Lung microvascular endothelial cell (primary cell): ENCODE data around the gene PERM1. TPM values are rescaled to one million over a fixed set of nuclear protein-coding genes. Genes with fewer than 3 reads are reported as not detected.
"Not testable (repeated sequence)": the region's sequence is repeated elsewhere in the genome, so short reads cannot be mapped to it uniquely, and the experiment has no call there.

ENCODE experiments used
- DNase-seq, 2 donors: peaks; one replicate each; pipeline versions ENCODE4 v3.0.0 to v3.0.0-alpha.2; 2010; ENCODE audit warnings: low read depth in 2 of 2
- total RNA-seq: library from RNA; depleted of rRNA; stranded (reverse); fragments of >200 nt; gene quantifications from 2 replicates; pipeline ENCODE4 v1.2.1, GENCODE V29; 2014

PERM1 gene
- total RNA-seq, 1 donor from 2014 or later: not detected

GRCh38 chr1:979744-980072 is 2.2 kb downstream of the PERM1 start:
- DNase-seq: no peak

GRCh38 chr1:978835-979743 is 2.8 kb downstream of the PERM1 start:
- no peak for DNase-seq

DNA sequence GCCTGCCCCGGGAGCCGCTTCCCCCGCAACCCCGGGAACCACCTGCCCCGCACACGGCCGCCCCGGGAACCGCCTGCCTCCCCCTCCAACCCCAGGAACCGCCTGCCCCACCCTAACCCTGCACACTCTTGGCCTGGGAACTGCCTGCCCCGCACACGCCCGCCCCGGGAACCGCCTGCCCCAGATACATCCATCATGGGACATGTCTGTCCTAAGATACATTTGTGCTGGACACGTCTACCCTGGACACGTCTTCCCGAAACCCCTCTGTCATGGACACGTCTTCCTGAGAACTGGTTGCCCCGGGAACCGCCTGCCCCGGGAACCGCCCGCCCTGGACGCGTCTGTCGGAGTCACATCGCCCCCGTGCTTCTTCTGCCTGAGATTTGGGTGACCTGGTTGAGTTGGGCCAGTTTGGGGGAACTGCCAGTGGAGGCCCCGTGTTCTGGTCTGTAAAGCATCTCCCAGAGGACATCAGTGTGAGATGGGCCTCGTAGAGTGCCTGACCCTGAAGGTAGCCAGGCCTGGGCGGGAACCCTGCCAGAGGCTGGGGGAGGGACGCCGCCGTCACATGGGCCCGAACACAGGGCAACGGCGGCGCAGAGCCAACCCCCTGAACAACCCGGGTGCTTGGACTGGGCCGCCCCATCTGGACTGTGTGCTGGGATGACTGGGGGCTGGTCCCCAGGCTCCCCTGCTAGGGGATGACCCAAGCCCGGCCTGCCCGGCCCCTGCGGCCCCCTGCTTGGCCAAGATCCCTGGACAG is 3.6 kb downstream of the PERM1 start:
- no peak for DNase-seq

DNA sequence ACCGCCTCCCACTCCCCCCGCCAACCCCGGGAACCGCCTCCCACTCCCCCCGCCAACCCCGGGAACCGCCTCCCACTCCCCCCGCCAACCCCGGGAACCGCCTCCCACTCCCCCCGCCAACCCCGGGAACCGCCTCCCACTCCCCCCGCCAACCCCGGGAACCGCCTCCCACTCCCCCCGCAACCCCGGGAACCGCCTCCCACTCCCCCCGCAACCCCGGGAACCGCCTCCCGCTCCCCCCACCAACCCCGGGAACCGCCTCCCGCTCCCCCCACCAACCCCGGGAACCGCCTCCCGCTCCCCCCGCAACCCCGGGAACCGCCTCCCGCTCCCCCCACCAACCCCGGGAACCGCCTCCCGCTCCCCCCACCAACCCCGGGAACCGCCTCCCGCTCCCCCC is 5.1 kb downstream of the PERM1 start:
- DNase-seq: not testable (repeated sequence)

GRCh38 chr1:975896-976683 is 5.8 kb downstream of the PERM1 start:
- DNase-seq: peak in 1 of 2 donors; percentile 57

- DNase-seq: no peak
Observed at GRCh38 chr1:975365-975764, 6.5 kb downstream of the PERM1 start.

GRCh38 chr1:974687-975328 is 7.1 kb downstream of the PERM1 start:
- no peak for DNase-seq

GRCh38 chr1:974293-974640 is 7.6 kb downstream of the PERM1 start:
- no peak for DNase-seq

DNA sequence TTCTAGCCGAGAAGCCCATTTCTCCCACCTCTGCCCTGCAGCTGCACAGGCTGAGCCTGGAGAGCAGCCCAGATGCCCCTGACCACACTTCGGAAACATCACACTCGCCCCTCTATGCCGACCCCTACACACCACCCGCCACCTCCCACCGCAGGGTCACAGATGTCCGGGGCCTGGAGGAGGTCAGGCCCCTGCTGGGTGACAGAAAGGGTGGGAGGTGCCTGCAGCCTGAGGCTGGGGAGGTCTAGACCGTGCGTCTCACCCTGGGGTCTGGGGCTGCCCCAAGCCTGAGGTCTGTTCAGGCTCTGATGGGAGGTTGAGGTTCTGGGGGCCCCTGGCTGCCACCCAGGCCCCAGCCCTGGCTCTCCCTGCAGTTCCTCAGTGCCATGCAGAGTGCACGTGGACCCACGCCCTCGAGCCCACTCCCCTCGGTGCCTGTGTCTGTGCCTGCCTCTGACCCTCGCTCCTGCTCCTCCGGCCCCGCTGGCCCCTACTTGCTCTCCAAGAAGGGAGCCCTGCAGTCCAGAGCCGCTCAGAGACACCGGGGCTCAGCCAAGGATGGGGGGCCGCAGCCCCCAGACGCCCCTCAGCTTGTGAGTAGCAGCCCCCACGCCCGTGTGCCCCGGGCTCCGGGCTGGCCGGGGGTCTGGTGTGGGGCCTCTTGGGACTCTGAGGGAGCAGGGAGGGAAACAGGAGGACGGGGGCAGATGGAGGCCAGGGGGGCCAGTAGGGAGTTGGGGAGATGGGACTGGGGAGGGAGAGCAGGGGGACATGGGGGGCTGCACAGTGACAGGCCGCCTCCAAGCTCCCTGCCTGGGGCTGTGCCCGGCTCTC is 8.2 kb downstream of the PERM1 start:
- no peak for DNase-seq

DNA sequence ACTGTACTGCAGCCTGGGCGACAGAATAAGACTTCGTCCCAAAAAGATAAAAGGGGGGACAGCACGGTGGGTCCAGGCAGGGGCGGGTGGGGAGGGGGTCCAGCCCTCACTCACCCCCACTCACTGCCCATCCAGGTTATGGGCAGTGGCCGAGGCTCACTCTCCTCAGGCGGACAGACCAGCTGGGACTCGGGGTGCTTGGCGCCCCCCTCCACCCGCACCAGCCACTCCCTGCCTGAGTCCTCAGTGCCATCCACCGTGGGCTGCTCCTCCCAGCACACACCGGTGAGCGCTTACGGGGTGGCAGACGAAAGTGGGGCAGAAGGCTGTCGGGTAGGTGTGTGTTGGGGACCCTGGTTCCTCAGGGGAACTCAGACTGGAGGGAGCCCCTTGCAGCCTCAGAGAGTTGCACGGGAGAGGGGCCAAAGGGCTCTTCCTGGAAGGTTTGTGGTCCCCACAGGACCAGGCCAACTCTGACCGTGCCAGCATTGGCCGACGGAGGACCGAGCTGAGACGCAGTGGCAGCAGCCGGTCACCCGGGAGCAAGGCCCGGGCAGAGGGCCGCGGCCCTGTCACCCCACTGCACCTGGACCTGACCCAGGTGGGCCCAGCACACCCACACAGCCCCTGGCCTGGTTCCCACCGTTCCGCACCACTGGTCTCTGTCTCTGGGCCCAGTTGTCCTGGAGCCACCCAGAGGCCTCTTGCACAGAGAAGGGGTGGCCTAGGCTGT is 9.0 kb downstream of the PERM1 start:
- no peak for DNase-seq

DNA sequence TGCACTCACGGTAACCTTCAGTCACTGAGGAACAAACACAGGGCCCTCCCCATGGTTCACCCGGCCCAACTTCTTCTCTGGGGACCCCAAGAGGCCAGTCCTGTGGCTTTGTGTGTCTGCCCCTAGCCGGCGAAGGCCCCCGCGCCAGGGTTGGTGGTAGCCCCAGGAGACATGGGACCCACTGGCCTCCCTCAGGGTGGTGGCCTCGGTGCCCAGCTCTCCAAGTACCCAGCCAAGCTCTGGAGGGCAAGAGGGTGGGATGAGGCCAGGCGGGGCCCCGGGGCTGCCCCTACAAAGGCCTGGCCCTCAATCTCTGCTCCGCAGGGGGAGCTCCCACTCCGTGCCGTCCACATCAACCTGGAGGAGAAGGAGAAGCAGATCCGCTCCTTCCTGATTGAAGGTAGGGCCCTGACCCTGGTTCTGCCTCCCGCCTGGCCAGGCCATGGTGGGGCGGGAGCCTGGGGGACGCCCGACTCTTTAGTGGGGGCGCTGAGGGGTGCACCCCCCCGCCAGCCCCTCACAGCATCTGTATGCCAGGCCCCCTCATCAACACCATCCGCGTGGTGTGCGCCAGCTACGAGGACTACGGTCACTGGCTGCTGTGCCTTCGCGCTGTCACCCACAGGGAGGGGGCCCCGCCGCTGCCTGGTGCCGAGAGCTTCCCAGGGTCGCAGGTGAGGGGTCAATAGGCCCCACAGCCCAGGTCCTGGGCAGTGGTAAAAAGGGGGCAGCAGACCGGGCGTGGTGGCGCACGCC is 10.0 kb downstream of the PERM1 start:
- no peak for DNase-seq

- no peak for DNase-seq
Observed at GRCh38 chr1:970973-971730, 10.7 kb downstream of the PERM1 start.

DNA sequence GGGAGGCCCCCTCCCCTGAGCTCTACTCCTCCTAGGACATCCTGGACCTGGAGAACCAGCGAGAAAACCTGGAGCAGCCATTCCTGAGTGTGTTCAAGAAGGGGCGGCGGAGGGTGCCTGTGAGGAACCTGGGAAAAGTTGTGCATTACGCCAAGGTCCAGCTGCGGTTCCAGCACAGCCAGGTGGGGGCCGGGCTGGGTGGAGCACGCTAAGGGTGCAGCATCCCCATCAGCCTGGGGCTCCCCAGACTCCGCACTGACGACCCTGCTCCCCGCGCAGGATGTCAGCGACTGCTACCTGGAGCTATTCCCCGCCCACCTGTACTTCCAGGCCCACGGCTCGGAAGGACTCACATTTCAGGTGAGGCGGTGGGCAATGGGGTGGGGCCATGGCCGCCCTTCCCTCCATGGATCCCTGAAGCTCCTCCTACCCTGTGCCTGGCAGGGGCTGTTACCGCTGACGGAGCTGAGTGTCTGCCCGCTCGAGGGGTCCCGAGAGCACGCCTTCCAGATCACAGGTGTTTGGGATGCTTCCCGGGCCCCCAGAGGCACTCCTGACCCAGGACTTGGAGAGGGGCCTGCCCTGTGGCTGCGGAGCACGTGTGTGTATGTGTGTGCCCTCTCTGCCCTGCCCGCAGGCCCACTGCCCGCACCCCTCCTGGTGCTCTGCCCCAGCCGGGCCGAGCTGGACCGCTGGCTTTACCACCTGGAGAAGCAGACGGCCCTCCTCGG is 11.5 kb downstream of the PERM1 start:
- DNase-seq: no peak

GRCh38 chr1:969260-969855 is 12.5 kb downstream of the PERM1 start:
- no peak for DNase-seq

DNA sequence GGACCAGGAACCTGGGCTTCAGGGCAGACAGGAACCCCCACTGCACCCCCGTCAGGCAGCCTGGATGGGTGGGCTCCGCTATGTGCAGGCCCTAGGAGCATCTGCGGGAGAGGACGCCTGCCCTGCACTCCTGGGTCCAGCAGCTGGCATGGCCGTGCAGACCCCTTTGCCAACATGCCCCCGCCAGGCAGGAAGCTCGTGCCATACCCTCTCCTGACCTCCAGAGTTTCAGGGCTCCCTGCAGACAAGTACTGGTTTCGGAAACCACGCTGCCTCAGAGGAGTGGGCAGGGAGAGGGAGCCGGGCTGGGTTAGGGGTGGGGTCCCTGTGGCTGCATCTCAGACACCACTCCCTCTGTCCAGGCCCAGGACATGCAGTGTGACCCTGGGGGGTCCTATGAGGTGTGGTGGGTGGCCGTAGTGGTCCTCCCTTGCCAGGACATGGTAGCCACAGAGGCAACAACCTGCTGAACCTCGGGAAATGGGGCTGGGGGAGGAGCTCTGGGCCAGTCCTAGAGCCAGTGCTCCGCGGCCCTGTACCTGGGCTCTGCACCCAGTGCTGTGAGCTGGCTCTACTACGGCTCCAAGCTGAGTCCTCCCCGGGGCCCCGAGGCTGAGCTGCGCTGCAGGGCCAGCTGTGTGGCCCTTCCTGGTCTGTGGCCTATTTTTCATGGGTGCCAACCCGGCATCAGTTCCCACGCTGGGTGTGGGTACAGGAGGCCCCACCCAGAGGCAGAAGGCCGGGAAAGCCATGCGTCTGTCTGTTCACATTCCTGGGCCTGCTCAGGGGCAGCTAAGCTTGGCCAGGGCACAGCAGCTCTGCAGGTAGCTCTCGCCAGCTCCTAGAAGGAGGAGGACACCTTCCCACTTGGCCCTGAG is 14.2 kb downstream of the PERM1 start:
- DNase-seq: no peak

DNA sequence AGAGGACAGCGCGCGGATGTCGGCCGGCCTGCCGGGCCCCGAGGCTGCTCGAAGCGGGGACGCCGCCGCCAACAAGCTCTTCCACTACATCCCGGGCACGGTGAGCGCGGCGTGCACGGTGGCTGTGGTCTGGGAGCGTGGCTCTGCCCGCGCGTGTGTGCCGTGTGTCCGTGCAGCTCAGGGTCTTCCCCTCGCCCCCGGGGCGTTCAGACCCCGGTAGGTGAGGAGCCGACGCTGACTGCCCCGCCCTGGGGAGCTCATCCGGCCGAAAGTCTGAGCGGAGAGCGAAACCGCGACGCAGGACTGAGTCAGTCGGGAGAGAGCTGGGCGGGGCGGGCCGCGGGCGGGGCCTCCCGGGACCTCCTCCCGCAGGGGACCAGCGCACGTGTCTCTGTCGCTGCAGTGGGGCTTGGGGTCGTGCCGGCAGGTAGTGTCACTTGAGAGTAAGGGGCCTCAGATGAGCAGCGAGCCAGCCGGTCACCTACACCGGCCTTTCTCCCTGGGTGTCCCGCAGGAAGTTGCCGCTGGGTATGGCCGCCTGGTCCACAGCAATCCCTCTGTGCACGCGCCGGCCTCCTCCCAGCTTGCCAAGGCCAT is 15.1 kb downstream of the PERM1 start:
- DNase-seq: peak; percentile 51 to 54
